ENCODE measurements around the gene RIN1.
"Not testable (repeated sequence)": the region's sequence is repeated elsewhere in the genome, so short reads cannot be mapped to it uniquely, and the experiment has no call there.

RIN1 gene

DNA sequence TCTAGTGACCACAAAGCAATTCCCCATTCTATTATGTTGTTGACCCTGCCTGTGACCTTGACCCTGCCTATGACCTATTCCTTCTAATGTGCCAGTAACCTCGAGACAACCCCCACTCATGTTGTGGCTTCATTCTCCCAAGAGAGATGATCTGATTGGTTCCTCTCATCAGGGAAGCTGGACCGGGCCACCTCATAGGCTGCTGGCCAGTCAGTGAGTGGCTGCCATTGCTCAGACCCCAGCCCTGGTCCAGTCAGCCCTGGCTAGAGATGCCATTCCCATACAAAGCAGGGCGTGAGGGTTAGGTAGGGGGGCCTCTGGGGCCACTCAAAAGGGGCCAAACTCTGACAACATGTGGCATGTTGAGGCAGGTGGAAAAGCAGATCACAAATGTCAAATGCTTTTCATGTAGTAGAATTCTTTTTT lies 23.4 kb upstream of the RIN1 start:
- DNase-seq (ENCODE audit: low read depth, low spot score) = no peak

DNA sequence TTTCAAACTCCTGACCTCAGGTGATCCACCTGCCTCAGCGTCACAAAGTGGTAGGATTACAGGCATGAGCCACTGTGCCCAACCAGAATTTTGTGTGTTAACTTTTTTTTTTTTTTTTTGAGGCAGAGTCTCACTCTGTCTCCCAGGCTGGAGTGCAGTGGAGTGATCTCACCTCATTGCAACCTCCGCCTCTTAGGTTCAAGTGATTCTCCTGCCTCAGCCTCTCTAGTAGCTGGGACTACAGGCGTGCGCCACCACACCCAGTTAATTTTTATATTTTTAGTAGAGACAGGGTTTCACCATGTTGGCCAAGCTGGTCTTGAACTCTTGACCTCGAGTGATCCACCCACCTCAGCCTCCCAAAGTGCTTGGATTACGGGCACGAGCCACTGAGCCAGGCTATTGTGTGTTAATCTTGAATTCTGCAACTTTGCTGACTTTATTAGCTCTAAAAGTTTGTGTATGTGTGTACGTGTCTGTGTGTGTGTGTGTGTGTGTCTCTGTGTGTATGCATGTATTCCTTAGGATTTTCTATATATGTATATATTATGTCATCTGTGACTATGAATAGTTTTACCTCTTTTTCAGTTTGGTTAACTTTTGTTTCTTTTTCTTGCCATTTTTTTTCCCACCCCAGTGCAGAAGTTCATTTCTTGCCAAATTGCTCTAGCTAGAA lies 14.5 kb upstream of the RIN1 start:
- DNase-seq (ENCODE audit: low read depth, low spot score) = not testable (repeated sequence)

- no peak for DNase-seq (ENCODE audit: low read depth, low spot score)
Observed at GRCh38 chr11:66349084-66349386, 12.8 kb upstream of the RIN1 start.

DNA sequence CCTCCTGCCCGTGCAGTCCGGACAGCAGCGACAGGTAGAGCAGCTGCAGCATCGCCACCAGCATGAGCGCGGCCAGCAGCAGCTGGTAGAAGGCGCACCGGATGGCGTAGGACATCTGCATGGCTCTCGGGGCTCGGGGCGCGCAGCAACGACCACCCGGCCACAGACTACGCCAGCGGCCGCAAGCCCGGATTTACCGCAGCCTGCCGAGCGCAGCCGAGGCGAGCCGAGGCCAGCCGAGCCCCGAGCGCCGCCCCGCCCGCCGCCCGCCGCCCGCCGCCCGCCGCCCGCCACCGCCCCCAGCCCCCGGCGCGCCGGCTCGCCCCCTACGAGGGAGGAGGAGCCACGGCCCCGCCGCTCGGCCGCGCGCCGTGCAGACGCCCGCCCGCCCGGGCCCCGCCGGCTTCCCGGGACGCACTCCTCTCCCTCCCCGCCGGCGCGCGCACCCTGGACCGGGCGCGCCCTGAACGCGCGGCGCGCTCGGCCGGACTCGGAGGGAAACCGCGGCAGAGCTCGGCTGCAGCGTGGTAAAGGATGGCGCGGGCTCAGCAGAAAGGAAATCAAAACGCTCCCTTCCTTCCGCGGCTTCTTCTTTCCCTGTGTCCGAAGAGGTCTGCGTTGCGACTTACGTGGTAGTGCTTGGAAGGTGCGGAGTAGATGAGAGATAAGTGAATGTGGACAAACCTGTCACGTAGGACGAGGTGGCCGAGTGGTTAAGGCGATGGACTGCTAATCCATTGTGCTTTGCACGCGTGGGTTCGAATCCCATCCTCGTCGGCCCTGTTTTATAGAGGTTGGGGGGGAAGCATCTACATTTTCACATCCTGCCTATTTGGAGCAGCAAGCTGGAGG lies 11.4 kb upstream of the RIN1 start, which contains the start of gene B4GAT1:
Gene B4GAT1, minus strand, starts transcription at position 205 of the 852 bp plus-strand sequence. Its CDS starts 84 bp downstream, at position 121.
- DNase-seq (ENCODE audit: low read depth, low spot score) = peak; percentile 92

GRCh38 chr11:66346476-66347424 lies 10.5 kb upstream of the RIN1 start:
- DNase-seq (ENCODE audit: low read depth, low spot score) = no peak

GRCh38 chr11:66345316-66345649 lies 9.0 kb upstream of the RIN1 start:
- no peak for DNase-seq (ENCODE audit: low read depth, low spot score)

GRCh38 chr11:66344550-66345315 lies 8.5 kb upstream of the RIN1 start, which contains the start of gene BRMS1:
Gene BRMS1 (minus strand): TSS chr11:66345104. CDS start chr11:66342234, 2,870 bp downstream.
- DNase-seq (ENCODE audit: low read depth, low spot score) = peak; percentile 99

- no peak for DNase-seq (ENCODE audit: low read depth, low spot score)
Observed at GRCh38 chr11:66343176-66343575, 6.9 kb upstream of the RIN1 start.

- DNase-seq (ENCODE audit: low read depth, low spot score) = no peak
Observed at GRCh38 chr11:66341502-66342126, 5.4 kb upstream of the RIN1 start.

- DNase-seq (ENCODE audit: low read depth, low spot score) = no peak
Observed at GRCh38 chr11:66340596-66341501, 4.6 kb upstream of the RIN1 start.

GRCh38 chr11:66339686-66340483 lies 3.7 kb upstream of the RIN1 start:
- no peak for DNase-seq (ENCODE audit: low read depth, low spot score)

GRCh38 chr11:66339162-66339675 lies 3.0 kb upstream of the RIN1 start:
- no peak for DNase-seq (ENCODE audit: low read depth, low spot score)

- no peak for DNase-seq (ENCODE audit: low read depth, low spot score)
Observed at GRCh38 chr11:66338276-66339161, 2.3 kb upstream of the RIN1 start.

DNA sequence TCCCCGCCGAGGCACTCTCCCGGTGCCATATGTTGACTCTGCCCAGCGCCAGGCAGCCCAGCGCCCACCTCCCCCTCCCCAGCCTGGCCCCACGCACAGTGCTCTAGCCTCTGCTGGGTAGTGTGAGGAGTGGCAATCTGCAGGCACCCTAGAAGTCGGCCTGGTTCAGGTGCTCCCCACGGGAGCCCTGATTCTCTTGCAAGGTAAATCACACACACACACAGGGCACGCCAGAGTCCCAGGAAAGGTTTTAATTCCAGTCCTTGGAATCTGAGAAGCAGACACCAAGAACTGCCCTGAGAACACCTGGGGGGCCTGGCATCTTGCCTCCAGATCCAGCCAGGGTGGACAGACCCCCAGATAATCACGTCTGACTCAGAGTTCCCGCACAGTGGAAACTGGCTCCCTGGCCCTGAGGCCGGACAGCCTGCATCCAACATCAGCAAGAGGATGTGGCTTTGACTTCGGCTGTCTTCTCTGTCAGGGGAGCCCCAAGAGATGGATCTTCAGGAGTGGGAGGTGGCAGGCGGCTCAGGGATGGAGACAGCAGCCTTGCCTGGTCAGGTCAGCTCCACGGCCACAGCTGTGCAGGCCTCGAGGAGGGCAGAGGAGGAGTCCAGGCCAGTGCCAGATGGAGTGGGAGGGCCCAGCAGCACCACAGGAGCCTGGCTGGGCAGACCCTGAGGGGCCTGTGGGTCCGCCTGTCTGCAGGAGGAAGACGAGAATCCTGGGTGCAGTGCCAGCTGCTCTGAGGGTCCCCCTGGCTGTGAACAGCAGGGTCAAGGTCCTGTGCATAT lies 1.1 kb upstream of the RIN1 start:
- peak; percentile 48 for DNase-seq (ENCODE audit: low read depth, low spot score)

- peak; percentile 67 for DNase-seq (ENCODE audit: low read depth, low spot score)
Observed at GRCh38 chr11:66335531-66336233, 552 bp downstream of the RIN1 start.

Measured in astrocyte of the hippocampus (primary cell).